Activated T-helper 9 cell treated with anti-CD3 and anti-CD28 coated beads, Interleukin-2, amount 50 U/mL, for 16 hours (primary cell): ENCODE data around the gene SYTL3.
"Not testable (repeated sequence)": the region's sequence is repeated elsewhere in the genome, so short reads cannot be mapped to it uniquely, and the experiment has no call there.

Experiments used
- DNase-seq: peaks from one replicate; pipeline ENCODE4 v3.0.0-alpha.2; 2020; ENCODE audit warnings: low read depth

SYTL3 gene, protein sequence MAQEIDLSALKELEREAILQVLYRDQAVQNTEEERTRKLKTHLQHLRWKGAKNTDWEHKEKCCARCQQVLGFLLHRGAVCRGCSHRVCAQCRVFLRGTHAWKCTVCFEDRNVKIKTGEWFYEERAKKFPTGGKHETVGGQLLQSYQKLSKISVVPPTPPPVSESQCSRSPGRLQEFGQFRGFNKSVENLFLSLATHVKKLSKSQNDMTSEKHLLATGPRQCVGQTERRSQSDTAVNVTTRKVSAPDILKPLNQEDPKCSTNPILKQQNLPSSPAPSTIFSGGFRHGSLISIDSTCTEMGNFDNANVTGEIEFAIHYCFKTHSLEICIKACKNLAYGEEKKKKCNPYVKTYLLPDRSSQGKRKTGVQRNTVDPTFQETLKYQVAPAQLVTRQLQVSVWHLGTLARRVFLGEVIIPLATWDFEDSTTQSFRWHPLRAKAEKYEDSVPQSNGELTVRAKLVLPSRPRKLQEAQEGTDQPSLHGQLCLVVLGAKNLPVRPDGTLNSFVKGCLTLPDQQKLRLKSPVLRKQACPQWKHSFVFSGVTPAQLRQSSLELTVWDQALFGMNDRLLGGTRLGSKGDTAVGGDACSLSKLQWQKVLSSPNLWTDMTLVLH

DNA sequence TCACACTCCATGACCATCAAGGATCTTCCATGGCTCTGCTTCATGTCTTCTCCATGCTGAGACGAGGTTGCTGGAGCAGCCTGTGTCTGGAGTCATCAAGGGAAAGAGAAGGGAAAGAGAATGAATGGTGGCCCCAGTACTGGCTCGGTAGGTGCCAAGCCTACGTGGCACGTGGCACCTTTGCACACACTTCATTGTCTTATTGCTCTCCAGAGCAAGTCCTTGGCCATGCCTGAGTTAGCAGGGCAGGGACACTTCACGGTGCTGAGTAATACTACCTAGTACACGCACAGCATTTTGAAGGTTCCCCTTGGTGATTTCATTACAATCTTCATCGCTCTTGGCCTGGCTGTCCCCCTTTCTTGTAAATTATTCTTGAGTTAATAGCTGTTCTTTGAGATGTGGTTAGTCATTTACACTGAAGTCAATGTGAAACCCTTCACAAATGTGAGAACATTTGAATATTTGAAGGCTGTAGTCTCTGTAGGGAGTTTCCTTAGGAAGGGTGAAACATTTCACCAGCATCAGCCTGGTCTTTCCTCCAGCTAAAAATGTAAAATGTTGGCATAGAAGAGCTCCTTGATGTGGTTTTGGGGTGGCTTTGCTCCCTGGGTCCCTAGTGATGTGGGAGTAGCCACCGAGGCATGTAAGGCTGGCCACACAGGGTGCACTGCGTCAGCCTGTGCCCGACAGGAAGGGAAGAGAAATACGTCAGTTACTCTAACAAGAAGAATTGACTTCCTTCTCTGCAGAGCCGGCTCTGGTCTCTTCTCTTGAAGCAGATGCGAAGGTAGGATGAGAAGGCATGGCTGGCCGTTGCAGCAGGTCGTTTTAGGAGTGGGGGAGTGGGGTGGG, at the start of gene SYTL3:
Gene SYTL3, plus strand, starts transcription at position 766 of the 855 bp plus-strand sequence. CDS start 13,215 bp downstream, outside the sequence.
- peak; percentile 60 for DNase-seq

DNA sequence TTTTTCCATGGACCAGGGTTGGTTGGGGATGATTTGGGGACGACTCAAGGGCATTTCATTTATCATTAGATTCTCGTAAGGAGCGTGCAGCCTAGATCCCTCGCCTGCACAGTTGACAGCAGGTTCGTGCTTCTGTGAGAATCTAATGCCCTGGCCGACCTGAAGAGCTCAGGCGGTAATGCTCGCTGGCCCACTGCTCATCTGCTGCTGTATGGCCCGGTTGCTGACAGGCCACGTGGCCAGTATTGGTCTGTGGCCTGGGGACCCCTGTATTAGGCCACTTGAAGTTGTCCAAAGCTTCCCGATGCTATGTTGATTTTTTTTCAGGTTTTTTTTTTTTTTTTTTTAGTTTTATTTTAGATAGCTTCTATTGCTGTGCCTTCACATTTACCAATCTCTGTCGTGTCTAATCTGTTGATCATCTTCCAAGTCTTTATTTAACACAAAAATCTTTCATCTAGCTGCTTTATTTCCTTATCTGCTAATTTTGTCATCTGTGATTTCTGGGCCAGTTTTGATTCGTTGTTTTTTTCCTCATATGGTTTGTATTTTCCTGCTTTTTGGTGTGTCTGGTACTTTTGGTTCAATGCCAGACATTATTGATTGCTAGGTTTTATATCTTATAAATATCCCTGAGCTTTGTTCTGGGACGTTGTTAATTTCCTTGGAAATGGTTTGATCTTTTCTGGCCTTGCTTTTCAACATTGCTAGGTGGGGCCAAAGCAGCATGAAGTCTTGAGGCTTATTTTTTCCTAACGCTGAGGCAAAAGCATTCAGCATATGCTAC, 46.4 kb upstream of the SYTL3 start:
- DNase-seq: no peak

DNA sequence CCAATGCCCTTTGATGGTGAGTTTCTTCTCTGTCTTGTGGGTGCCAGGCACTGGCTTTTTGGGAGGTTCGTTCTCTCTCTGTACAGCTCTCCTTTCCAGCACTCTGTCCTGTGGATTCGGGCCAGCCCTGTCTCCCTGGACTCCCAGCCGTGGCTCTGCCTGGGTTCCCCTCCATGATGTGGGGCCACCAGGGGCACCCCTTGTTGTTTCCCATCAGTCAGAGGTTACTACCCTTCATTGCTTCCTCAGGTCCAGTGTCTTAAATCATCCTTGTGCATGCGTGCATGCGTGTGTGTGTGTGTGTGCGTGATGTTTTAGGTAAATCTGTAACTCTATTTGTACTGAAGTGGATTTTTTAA, 45.8 kb upstream of the SYTL3 start:
- DNase-seq: no peak

DNA sequence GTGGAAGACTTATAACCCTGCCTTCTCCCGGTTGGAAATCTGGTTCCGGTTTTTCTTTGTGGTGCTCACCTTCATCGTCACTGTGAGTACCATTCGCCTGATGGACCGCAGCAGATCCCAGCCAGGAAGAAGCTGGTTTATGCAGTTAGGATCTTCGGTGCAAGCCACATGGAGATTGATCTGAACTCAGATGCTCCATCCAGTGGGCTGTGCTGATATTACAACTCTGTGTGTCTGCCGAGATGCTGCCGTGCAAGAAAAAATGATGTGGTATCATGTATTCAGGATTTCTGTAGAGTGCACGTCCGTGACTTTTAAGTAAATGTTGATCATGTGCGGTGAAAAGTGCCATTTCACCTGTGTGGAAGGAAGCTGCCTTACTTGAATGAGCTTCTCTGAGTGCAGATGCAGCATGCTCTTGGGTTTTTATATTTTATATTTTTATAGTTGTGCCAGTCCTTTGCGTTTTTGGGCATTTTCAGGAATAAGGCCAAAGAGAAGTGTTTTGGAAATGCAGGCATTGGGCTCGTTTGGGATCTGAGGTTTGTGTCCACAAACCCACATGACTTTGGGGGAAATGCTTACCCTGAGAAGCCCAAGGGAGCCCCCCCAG, 44.5 kb upstream of the SYTL3 start:
- DNase-seq: peak; percentile 14

DNA sequence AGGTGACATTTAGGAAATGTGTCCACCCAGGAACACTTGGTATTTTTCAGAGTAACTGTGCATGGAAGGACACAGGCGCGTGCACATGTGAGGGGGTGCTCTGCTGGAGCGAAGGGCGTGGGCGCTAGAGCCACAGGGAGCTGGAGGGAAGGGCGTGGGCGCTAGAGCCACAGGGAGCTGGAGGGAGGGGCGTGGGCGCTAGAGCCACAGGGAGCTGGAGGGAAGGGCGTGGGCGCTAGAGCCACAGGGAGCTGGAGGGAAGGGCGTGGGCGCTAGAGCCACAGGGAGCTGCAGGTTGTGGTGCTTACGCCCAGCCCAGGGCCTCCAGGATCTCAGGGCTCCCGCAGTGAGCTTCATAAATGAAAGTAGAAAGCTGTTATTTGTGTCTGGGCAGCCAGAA, 43.8 kb upstream of the SYTL3 start:
- DNase-seq: not testable (repeated sequence)

DNA sequence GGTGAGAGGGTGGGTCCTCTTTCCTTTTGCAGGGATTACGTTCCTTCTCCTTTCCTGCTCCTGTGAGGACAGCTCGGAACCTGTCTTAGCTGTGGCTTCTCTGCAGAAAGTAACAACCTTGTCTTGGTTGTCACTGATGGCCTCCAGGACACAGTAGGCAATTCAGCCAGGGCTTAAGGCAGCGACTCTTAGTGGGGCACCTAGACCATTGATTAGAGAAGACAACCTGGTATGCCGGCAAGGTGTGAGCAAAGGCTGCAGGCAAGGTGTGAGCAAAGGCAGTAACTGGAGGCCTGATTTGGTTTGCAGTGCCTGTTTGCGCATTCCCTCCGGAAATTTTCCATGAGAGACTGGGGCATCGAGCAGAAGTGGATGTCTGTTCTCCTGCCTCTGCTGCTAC, 42.9 kb upstream of the SYTL3 start:
- DNase-seq: no peak

DNA sequence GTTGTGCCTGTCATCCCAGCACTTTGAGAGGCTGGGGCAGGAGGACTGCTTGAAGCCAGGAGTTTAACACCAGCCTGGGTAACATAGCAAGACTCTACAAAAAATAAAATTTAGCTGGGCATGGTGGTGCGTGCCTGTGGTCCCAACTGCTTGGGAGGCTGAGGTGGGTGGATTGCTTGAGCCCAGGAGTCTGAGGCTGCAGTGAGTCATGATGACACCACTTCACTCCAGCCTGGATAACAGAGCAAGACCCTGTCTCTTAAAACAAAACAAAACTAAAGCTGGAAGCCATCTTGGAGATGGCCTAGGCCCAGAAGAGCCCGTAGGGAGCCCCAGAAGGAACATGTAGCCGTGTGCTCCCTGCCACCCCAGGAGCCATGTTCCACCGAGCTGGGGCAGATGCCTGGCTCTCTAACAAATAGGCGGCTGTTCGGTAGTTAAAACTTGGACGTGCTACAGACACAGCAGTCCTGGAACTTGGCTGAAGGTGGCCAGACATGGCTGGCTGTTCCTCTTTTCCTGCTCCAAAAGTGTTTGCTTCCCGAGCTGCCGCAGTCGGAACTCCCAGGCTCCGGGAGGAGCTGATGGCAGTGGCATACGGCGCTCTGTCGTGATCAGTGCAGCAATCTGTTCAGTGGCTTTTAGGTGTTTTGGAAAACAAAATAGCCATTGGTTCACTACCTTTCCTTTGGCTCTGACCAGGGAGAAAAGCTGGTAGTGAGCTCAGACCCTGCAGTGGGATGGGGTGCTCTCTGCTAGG, 42.3 kb upstream of the SYTL3 start:
- no peak for DNase-seq

DNA sequence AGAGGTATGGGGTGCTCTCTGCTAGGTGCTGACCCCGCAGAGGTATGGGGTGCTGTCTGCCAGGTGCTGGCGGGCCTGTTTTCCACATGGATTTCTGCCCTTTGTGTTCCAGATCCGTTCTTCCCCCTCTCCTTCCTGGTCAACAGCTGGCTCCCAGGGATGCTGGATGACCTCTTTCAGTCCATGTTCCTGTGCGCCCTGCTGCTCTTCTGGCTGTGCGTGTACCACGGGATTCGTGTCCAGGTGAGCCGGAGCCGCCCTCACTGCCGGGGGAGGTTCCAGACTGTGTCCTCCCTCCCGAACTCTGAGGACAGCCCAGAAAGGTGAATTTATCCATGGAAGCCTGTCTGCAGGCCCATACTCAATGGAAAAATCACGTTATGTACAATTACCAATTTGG, 41.6 kb upstream of the SYTL3 start:
- no peak for DNase-seq

DNA sequence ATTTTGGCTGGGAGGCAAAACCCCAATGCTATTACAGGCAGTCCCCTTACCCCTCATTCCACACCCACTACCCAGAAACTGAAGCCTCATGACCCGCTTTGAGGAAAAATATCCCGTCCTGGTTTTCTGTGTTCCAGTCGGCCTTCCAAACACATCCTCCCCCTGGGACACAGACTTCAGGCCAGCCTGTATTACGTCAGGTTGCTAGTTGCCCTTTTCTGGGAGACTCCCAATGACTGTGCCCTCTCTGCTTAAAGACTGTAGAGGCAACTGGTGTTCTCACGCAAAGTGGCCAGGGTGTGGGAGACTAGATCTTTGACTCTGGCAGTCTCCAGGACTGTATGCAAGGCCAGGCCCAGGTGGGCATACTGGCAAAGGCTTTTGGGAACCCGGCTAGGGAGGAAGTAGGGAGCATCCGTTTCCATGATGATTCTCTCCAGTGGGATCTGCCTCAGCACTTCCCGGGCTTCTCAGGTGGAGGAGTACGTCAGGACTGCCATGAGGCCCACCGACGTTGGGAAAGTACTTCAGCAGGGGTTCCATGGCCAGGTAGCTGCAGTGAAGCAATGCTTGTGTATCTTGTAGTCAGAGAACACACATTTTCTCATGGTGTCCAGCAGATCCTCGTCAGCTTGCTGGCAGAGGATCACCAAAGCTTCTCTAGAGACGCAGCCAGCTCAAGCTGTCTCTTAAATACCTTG, 40.2 kb upstream of the SYTL3 start:
- DNase-seq: no peak

DNA sequence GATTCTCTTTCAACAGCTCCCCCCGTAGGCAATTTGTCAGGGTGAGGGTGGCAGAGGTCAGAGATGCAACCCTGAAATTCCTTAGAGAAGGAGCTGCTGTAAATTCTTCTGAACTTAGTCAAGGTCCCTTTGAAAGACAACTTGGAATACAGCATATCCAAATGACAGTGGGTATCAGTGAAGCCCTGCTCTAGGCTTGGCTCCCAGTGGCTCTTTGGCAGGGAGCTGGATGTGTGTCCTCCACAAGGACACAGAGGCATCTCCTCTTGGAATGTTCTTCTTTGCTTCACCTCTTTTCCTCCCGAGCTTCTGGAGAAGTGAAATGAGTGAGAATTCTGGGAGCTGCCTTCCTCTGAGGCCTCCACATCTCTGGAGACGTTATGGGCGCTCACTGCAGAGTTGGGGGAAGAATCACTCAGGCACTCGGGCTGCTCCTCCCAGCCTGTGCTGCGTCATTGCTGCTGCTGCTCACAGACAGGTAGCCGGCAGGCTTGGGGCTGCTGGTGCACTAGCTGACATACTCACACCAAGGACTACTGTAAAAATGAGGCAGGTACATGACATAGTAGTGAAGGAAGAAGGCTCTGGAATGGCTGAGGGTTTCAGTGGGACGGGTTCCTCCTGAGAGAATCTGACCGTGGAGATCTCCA, 39.4 kb upstream of the SYTL3 start:
- DNase-seq: no peak

DNA sequence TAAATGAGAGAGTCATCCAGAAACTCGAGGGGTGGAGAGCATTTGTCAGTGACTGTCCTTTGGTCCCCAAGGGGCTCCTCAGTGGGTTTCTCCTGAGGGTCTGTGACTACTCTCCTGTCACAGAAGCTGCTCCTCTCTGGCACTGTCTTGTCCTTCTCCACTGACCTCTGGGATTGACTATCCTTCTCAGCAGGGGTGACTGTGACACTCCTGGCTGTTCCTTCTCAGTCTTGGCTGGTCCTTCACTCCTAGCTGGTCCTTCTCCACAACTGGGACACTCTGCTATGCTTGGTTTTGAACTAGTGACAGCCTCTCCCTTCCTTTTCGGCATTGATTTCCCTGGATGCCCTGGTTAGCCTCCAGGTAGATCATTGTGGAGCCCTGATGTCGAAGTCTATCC, 38.8 kb upstream of the SYTL3 start:
- no peak for DNase-seq

DNA sequence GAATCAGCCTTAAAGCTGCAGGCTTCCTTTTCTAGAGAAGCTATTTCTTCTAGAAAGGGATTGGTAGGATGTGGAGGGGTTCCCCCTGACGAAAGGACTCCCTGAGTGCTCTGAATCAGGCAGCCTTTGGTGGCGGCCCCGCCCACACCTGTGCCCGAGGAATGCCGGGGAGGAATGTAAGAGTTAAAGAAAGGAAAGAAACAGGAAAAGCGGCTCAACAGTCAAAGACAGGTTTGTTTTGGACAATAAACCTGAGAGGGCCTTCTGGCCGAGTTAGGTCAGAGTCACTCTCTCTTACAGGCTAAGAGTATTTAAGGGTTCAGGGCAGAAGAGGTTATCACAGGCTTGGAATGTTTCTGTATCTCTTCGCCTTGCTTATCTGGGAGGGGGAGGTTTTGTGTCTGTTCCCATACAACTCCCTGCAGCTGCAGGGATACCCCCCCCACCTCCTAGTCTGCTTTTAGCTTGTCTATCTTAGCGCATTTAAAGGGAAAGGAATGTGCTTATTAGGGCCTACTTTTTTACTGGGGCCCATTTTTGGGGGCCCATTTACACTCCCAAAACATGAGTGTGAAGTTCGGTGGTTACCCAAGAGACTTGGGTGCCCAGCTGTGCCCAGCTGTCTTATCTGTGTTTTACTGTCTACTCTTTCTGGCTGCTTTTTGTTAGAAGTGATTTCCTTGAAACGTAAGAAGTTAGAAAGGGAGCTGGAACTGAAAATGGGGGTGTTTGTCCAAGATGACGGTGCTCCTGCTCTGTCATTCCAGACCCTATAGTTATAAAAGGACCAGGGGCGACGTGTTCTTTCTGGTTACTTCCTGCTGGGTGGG, 38.1 kb upstream of the SYTL3 start:
- no peak for DNase-seq

DNA sequence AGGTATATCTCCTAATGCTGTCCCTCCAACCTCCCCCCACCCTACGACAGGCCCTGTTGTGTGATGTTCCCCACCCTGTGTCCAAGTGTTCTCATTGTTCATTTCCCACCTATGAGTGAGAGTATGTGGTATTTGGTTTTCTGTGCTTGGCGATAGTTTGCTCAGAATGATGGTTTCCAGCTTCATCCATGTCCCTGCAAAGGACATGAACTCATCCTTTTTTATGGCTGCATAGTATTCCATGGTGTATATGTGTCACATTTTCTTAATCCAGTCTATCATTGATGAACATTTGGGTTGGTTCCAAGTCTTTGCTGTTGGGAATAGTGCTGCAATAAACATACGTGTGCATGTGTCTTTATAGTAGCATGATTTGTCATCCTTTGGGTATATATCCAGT, 35.2 kb upstream of the SYTL3 start:
- DNase-seq: not testable (repeated sequence)

DNA sequence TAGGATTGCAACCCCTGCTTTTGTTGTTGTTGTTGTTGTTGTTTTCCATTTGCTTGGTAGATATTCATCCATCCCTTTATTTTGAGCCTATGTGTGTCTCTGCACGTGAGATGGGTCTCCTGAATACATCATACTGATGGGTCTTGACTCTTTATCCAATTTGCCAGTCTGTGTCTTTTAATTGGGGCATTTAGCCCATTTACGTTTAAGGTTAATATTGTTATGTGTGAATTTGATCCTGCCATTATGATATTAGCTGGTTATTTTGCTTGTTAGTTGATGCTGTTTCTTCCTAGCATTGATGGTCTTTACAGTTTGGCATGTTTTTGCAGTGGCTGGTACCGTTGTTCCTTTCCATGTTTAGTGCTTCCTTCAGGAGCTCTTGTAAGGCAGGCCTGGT, 31.6 kb upstream of the SYTL3 start:
- DNase-seq: not testable (repeated sequence)

DNA sequence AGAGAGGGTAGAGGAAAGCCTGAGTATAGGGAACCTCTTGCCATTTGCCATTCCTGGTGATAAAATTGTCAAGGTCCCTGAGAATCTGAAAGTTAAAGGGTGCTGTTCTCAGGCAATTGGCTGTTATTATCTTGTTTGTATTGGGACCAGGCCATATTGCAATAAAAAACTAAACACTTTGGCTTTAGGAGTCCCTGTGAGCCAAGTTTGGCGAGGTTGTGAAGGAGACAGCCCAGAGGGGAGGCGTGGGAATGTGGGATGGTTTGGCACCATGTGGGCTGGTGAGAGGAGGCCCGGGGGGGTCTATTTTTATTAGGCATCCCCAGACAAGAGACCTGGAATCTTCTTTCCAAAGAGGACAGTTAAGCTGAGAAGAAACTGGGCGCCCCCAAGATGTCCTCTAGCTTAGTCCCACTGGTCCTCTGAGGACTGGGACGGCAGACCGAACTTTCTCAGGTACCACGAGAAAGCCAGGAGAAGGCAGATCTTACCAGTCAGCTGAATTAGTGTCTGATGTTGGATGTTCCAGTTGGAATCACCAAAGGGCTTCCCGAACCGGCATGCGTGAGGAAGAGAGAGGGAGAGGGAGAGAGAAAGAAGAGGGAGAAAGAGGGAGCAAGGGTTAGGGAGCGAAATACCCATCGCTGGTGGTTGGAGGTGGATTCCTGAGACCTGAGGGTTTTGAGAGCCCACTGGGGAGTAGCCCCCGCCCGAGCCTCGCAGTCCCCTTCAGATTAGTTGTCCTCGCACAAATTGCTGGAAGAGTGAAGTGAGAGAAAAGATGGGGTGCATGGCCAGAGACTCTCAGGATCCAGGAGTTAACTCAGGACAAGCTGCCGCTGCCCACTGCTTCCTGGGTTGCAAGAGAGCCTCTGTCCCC, 29.7 kb upstream of the SYTL3 start:
- DNase-seq: no peak

DNA sequence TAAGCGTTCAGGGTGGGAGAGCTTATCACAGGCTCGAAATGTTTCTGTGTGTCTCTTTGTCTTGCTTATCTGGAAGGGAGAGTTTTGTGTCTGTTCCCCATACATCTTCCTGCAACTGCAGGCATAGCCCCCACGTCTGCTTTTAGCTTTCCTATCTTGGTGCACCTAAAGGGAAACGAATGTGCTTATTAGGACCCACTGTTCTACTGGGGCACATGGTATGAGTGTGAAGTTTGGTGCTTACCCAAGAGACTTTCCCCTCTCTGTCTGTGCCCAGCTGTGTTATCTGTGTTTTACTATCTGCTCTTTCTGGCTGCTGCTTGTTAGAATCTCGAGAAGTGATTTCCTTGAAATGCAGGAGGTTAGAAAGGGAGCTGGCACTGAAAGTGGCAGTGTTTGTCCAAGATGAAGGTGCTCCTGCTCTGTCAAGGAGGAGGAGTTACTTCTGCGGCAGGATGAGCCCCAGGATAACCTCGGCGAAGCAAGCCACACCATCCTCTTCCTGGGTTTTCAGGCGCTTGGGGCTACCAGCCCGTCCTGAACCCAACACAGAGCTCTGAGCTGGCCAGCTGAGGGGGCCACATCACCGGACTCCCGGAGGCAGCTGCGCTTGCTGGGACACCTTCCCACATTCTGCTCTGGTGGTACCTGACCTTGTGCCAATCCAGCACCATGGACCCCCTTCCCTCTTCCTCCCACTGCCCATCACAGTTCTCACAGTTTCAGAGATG, 28.7 kb upstream of the SYTL3 start:
- no peak for DNase-seq
